Left ventricle myocardium inferior (tissue), 1 donor: Measurements from ENCODE around the gene ATP6V1A. TPM values are rescaled to one million over a fixed set of nuclear protein-coding genes. Genes with fewer than 3 reads are reported as not detected.

Experiments
- DNase-seq: peaks from one replicate; pipeline ENCODE4 v3.0.0-alpha.2; 2020
- H3K27ac ChIP-seq: fragments of 200-600 bp; replicated peaks from 2 replicates; pipeline ENCODE4 v1.8.0; 2021
- H3K27me3 ChIP-seq: fragments of 200-600 bp; 2 replicates; pipeline ENCODE4 v1.8.0; 2021; ENCODE audit warnings: low read depth
- H3K36me3 ChIP-seq: fragments of 200-600 bp; 2 replicates; pipeline ENCODE4 v1.8.0; 2021
- H3K4me1 ChIP-seq: fragments of 200-600 bp; 2 replicates; pipeline ENCODE4 v1.8.0; 2021
- H3K4me3 ChIP-seq: fragments of 200-600 bp; 2 replicates; pipeline ENCODE4 v1.8.0; 2021; ENCODE audit warnings: mild to moderate bottlenecking, moderate library complexity
- H3K9me3 ChIP-seq: fragments of 200-600 bp; replicated peaks from 2 replicates; pipeline ENCODE4 v1.8.0; 2021
- CTCF ChIP-seq: fragments of 200-600 bp; IDR thresholded peaks from 2 replicates; pipeline ENCODE4 v1.8.0; 2021; ENCODE audit warnings: antibody characterized with exemption, mild to moderate bottlenecking, borderline replicate concordance
- intact Hi-C: fragments of 100-400 bp; cut with micrococcal nuclease; formaldehyde crosslinking; loops from one replicate; pipeline ENCODE4 v1.11.0; 2022
- total RNA-seq: library from RNA; stranded (reverse); fragmentation: NEBNext Ultra II Directional; extraction: Animal tissue kit (Norgen Biotek cat#: 25700); gene quantifications from one replicate; pipeline ENCODE4 v1.2.1, GENCODE V29; 2021
- donor health status: DM: no; HTN: yes; CAD: no; lungs with severe emphysema.

Gene ATP6V1A
- total RNA-seq, 1 donor from 2014 or later, result 21.4 TPM

- Histone ChIP-seq H3K4me1 (no peaks in the 10 kb centered on the region), H3K9me3 (no peaks in the 10 kb centered on the region), H3K4me3 (no peak overlapping the region), H3K27ac (no peak overlapping the region), H3K27me3 (no peaks in the 10 kb centered on the region), H3K36me3 (peaks cover 100% of the 10 kb centered on the region)
- no peak for TF ChIP-seq CTCF
- no peak for DNase-seq
- intact Hi-C loops, result no loop called here
These were observed 57.8 kb downstream of the ATP6V1A start for GRCh38 chr3:113804661-113805060.

GRCh38 chr3:113805249-113805648 is 58.4 kb downstream of the ATP6V1A start:
- no peak for TF ChIP-seq CTCF
- no peak overlapping the region for H3K4me3 ChIP-seq
- DNase-seq, result no peak
- intact Hi-C loops, result no loop called here
- H3K4me1 ChIP-seq, result no peaks in the 10 kb centered on the region
- no peaks in the 10 kb centered on the region for H3K9me3 ChIP-seq
- H3K27me3 ChIP-seq, result no peaks in the 10 kb centered on the region
- H3K27ac ChIP-seq, result no peak overlapping the region
- H3K36me3 ChIP-seq, result peaks cover 100% of the 10 kb centered on the region

- H3K27me3 ChIP-seq, result no peaks in the 10 kb centered on the region
- intact Hi-C loops, result no loop called here
- H3K27ac ChIP-seq, result no peak overlapping the region
- H3K4me3 ChIP-seq, result no peak overlapping the region
- H3K36me3 ChIP-seq, result peaks cover 44% of the 10 kb centered on the region
- H3K4me1 ChIP-seq, result no peaks in the 10 kb centered on the region
- DNase-seq, result no peak
- H3K9me3 ChIP-seq, result no peaks in the 10 kb centered on the region
- no peak for TF ChIP-seq CTCF
These were observed 66.0 kb downstream of the ATP6V1A start for GRCh38 chr3:113812854-113813253.

GRCh38 chr3:113819866-113820265 is 73.0 kb downstream of the ATP6V1A start:
- Histone ChIP-seq H3K27me3 (no peaks in the 10 kb centered on the region), H3K9me3 (no peaks in the 10 kb centered on the region), H3K4me3 (no peak overlapping the region), H3K36me3 (no peaks in the 10 kb centered on the region), H3K27ac (no peak overlapping the region), H3K4me1 (no peaks in the 10 kb centered on the region)
- DNase-seq, result no peak
- intact Hi-C loops, result no loop called here
- TF ChIP-seq CTCF, result no peak

- no peaks in the 10 kb centered on the region for H3K27me3 ChIP-seq
- H3K4me1 ChIP-seq, result no peaks in the 10 kb centered on the region
- no peak overlapping the region for H3K27ac ChIP-seq
- peak; percentile 10 for TF ChIP-seq CTCF
- no peaks in the 10 kb centered on the region for H3K36me3 ChIP-seq
- no peak for DNase-seq
- H3K9me3 ChIP-seq, result no peaks in the 10 kb centered on the region
- H3K4me3 ChIP-seq, result no peak overlapping the region
- intact Hi-C loops, result no loop called here
These were observed 78.3 kb downstream of the ATP6V1A start for GRCh38 chr3:113825090-113825489.

GRCh38 chr3:113828600-113828999 is 81.8 kb downstream of the ATP6V1A start:
- intact Hi-C loops, result no loop called here
- TF ChIP-seq CTCF, result no peak
- Histone ChIP-seq H3K27ac (no peak overlapping the region), H3K9me3 (peaks cover 17% of the 10 kb centered on the region), H3K27me3 (peaks cover 5% of the 10 kb centered on the region), H3K4me3 (no peak overlapping the region), H3K4me1 (no peaks in the 10 kb centered on the region), H3K36me3 (no peaks in the 10 kb centered on the region)
- no peak for DNase-seq
